HG03039 (cell line): Measurements from ENCODE around the gene FERMT3.
"Not testable (repeated sequence)": the region's sequence is repeated elsewhere in the genome, so short reads cannot be mapped to it uniquely, and the experiment has no call there.

ENCODE experiments used
- ATAC-seq: cut with Tn5 transposase; IDR thresholded peaks from one replicate; pipeline ENCODE4 v1.9.1; 2021; ENCODE audit warnings: mild to moderate bottlenecking, moderate library complexity; ENCODE audit not compliant: unreplicated experiment

FERMT3 gene

DNA sequence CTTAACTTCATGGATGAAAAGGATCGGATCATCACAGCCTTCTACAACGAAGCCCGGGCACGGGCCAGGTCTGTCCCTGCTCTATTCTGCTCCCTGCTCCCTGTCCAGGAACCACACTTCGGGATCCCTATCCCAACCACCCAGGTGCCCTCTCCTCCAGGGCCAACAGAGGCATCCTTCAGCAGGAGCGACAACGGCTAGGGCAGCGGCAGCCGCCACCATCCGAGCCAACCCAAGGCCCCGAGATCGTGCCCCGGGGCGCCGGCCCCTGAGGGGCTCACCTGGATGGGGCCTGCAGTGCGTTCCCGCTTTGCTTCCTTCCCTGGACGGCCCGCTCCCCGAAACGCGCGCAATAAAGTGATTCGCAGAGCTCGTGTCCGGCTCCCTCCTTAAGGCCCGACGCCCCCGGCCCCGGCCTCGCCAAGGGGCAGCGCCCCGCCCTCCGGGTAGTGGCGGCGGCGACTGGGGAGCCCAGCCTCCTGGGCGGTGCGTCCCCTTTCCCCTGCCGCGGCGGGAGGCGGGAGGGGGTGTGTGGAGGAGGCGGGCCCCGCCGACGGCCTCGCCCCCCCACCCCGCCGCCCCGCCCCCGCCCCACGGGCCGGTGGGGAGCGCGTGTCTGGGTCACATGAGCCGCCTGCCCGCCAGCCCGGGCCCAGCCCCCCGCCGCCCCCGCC is 27.5 kb downstream of the FERMT3 start, which contains the start of gene VEGFB:
Gene VEGFB (plus strand): TSS at position 672 of the 674 bp plus-strand sequence. CDS start 250 bp downstream, outside the sequence.
- peak; percentile 31 for ATAC-seq

DNA sequence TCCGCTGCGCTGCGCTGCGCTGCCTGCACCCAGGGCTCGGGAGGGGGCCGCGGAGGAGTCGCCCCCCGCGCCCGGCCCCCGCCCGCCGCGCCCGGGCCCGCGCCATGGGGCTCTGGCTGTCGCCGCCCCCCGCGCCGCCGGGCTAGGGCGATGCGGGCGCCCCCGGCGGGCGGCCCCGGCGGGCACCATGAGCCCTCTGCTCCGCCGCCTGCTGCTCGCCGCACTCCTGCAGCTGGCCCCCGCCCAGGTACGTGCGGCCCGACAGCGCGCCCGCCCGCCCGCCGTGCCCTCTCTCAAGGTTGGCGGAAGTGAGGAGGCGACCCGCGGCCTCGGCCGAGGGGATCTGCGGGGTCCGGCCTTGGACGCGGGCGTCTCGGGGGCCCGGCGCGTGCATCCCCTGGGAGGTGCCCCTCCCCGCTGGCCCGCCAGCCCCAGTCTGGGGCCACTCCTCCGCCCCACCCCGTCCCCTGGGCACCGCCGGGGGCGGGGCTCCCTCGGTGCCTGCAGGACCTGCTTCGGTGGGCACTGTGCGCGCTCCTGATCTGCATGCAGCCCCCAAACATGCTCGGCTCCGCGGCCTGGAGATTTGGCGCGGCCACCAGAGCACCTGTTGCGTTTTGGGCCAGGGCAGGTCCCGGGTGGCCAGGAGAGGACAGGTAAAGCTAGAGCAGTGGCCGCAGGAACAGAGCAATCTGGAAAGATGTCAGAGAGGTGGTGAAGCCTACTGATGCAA is 28.3 kb downstream of the FERMT3 start:
- ATAC-seq, result peak; percentile 30

DNA sequence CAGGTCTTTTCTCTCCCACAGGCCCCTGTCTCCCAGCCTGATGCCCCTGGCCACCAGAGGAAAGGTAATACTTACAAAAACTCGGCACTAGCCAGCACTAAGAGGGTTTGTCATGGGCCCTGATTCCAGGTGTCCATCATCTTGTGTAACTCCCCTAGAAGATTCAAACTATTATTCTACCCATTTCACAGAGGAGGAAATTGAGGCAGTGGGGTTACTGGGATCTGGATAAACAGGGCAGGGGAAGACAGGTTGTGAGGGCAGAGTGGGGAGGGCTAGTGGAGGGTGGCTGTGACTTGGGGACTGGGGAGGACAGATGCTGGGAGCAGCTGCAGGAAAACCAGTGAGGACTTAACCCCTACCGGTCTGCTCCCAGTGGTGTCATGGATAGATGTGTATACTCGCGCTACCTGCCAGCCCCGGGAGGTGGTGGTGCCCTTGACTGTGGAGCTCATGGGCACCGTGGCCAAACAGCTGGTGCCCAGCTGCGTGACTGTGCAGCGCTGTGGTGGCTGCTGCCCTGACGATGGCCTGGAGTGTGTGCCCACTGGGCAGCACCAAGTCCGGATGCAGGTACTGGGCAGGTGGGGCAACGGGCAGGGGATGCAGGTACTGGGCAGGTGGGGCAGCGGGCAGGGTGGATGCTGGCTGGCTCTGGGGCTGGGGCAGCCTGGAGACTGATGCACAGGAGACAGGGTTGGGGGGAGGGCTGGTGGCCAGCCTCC is 29.1 kb downstream of the FERMT3 start:
- ATAC-seq, result no peak

DNA sequence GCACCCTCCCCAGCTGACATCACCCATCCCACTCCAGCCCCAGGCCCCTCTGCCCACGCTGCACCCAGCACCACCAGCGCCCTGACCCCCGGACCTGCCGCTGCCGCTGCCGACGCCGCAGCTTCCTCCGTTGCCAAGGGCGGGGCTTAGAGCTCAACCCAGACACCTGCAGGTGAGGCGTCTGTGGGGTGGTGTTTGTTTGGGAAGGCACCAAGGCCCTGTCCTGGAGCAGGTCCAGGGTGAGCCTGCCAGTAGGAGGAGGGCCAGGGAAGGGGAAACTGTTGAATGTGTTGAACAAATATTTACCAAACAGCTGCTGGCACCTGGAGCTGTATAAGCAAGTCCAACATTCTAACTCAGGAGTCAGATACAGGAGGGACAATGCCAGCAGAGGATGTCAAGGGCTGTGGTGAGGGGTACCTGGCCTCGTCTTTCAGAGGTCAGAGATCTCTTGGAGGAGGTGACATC is 31.0 kb downstream of the FERMT3 start:
- ATAC-seq, result no peak

DNA sequence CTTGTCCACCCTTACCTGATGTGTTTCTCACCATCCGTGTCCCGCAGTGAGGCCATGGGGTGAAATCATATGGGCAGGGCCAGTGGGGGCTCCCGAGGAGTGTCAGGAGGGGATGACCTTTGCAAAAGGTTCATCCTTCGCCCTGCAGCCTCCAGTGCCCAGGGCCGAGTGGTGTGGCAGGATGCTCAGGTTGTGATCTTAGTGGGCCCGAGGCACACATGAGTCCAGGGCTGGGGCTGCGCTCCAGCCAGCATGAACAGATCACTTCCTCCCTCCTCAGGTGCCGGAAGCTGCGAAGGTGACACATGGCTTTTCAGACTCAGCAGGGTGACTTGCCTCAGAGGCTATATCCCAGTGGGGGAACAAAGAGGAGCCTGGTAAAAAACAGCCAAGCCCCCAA is 31.6 kb downstream of the FERMT3 start:
- no peak for ATAC-seq

DNA sequence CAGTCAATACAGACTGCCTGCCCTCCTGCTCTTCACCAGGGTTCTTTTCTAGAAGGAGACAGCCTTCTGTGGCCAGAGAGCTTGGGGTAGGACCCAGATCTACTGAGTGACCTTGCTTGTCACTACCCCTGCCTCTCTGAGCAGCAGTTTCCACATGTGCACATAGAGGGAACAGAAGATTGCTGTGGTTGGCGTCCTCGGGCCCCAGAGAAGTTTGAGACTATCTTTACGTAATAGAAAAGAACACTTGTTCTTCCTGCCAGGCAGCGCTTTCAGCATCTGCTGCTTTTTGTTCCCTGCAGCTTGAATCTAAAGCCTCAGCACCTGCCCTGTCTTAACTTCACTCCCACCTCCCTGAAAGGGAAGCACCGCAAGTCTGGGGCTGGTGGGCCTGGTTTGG is 32.5 kb downstream of the FERMT3 start:
- no peak for ATAC-seq

DNA sequence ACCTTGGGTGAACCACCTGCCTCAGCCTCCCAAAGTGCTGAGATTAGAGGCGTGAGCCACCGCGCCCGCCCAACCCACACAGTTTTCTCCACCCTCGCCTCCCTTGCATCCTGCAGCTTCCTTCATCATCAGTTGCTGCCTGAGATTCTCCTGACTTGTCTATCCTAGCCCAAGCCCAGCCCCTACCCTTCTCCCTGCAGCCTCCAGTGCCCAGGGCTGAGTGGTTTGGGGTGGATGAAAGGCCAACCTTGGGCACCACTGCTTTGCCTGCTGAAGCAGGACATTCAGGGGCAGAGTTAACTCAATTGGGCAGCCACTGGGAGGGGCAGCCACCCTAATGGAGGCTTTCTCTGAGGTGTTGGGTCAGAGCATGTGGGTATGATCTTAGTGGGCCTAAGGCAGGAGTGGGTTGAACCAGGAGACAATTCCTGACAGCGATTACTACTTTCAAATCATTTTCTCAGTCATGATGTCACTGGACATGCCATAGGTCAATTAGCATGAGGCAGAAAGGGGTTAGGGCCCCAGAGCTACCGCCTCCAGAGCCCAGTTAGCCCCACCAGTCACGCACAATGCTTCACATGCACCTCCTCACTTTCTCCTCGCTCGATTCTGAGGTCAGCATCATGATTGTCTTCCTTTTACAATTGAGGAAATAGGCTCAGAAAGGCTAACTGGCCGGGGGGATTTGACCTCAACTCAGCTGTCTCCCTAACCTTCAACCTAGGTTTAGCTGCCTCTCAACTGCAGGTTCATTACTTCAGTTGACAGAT is 33.3 kb downstream of the FERMT3 start:
- no peak for ATAC-seq

DNA sequence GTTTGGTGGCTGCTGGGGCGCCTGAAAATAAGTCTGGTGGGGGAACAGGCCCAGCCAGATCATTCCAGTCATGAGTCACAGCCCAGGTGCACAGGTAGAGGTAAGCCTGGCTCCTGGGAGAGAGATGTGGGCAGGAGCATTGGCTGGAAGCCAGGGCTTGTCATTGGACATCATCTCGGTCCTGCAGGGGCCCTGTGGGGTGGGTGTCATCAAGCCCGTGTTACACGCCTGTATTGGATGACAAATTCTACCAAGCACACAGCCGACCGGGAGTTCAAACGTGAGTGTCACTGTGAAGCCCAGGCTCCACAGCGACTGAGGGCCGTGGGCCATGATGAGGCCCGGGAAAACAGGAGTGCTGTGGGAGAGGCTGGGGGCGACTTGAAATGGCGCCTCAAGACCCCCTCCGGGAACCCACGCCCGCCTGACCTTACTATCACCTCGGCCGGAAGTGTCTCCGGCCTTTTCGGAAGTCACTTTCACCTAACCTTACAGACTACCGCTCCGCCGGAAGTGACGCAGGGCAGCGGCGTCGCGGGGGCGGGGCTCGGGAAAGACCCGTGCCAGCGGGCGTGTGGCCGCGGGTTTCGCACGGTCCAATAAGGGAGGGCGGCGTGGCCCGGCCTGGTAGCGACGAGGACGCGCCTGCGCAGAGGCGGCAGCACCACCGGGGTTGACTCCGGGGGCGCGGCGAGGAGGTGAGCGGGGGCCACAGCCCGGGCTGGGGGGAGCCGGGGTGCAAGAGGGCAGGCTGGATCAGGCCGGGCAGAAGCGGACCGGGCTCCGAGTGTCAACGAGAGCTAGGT is 34.1 kb downstream of the FERMT3 start, which contains the start of gene FKBP2:
Gene FKBP2 (plus strand): TSS at position 661 of the 806 bp plus-strand sequence. CDS start 1,293 bp downstream, outside the sequence.
- peak; percentile 42 for ATAC-seq

DNA sequence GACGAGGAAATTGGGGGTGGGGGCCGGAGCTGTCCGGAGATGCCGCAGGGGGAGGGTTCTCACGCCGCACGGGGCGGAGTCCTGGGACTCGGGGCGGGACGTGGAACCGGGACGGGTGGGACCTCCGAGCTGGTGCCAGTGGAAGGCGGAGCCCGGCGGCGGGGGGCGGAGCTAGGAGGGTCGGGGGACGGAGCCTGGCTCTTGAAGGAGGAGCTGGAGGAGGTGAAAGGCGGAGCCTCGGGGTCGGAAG is 34.6 kb downstream of the FERMT3 start:
- ATAC-seq, result peak; percentile 66

DNA sequence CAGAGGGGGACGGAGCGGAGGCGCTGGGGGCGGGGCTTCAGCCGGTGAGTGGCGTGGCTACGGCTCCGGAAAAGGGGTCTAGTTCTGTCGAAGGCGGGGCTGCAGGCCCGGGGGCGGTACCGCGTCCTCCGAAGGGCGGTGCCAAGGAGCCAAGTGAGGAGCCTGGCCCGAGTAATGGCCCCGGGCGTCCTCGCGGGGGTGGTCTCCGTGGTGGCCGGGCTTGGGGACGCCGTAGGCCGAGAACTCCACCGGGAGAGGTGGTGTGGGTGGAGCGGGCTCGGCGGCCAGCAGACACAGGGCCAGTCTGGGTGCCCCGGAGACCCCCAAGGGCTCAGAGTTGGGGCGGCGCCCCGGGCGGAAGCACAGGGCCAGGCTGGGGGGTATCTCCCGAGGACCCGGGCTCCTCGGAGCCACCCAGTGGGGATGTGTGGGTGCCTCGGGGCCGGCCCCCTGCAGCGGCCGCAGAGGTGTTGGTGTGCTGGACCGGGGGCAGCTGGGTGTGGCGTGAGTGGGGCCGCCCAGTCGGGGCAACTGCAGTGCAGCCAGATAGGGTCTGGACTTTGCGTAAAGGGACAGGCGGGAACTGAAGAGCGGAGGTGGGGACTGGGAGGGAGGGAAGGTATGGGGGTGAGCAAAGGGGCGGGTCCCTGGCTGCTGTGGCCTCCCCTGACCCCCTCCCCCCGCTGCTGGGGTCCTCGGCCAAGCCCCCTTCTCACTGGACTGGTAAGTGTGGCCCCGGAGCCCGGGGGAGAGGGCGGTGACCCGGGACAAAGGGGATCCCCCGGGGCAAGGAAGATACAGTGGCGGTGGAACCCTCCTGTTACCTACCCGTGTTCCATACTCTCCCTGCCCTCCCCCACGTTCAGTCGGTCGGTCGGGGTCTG is 35.2 kb downstream of the FERMT3 start:
- ATAC-seq, result peak; percentile 6

DNA sequence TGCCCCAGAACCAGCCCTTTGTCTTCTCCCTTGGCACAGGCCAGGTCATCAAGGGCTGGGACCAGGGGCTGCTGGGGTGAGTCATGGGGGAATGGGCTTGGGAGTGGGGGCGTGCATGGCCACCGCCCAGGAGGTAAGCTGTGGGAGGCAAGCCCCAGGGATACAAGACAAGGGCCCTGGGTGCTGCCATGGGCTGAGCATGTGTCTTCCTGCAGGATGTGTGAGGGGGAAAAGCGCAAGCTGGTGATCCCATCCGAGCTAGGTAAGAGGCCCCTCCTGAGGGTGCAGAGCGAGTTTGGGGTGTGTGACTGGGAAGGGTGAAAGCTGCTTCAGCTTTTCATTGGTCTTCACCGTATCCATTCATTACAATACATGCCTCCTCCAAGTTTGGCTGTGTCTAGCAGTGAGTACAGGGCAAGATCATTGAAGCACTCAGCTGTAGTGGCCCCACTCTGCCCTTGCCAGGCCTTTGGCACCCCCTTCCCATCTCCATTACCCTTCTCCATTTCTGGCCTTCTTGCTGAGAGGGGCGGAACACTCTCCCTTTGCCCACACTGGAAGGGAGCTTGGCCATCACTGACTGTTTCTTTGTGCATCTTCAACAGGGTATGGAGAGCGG is 36.8 kb downstream of the FERMT3 start:
- no peak for ATAC-seq

DNA sequence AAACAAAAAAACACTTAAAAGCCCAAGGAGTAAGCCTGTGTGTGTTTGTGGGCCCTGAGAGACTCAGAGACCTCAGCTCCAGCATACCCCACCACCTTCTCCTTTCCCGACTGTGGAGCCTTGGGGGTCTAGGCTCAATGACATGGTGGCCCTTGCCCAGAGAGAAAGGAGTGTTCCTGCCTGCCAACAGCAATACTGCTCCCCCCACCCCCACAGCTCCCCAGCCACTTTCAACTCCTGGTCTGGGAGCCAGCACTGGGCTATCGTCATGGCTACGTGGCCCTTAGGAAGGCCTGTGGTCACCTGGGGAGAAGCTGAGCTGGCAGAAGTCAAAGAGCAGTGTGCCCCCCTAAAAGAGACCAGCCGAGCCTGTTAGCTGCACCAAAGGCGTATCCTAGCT is 37.6 kb downstream of the FERMT3 start:
- no peak for ATAC-seq

DNA sequence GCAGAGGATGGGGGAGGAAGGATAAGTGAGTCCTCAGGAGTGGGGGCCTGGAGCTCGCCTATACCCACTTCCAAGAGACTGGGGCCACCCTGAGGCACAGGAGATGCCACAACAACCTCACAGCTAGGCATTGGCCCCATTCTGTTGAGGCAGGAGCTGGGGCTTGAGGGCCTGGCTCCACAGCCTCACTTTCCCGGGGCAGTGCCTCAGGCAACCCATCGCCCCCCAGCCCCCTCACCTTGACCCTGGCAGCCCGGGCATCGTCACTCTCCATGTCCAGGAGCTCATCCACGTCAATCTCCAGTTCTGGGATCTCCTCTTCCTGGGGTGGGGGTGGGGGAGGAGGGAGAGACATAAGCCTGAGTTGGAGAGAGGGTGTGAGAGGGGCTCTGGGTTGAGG is 38.4 kb downstream of the FERMT3 start:
- no peak for ATAC-seq

DNA sequence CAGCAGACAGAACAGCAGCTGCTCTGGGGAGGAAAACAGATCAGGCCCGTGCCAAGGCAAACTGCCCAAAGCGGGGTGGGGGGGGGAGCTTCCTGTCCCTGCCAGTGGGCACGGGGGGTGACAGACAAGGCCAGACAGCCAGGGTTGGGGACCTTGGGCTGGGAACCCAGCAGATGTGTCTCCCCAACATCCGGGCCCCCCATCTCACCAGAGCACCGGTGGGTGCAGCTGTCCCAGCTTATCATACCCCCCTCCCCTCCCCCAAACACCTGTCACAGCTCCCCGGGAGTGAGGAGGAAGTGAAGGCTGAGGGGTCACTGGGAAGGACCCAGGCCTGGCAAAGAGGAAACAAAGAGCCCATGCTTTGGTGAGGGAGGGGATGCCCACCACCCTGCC is 38.9 kb downstream of the FERMT3 start:
- ATAC-seq, result no peak

DNA sequence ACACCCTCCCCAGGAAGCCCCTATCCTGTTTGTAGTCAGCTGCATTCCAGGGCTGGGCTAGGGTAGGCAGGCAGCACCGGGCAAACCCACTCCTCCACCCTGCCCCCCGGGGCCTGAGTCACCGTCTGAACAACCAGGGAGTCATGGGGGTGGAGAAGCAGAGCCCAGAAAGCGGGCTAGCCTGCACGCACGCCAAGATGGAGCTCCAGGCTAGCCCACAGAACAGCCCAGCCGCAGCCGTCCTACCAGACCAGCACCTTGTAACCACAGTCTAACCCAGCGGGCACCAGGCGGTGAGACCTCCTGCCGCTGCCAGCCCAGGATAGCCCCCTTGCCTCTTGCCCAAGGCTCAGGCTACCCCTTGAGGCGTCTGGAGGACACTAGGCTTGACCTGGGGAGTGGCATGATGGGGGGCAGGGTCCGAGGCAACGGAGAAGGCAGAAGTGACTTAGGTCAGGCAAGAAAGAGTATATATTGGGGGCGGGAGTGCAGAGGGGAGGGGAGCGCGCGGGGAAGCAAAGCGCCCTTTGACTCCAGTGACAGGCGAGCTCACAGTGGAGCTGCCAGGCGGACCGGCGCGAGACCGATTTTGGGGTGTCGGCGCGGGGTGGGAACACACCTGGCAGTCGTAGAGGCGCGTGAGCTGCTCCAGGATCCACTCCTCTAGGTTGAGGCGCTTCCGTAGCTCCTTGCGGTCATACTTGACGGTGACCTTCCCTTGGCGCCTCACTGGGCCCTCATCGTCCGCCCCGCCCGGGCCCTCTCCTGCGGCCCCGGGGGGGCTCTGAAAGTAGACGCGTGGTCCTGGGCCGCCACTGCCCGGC is 39.5 kb downstream of the FERMT3 start:
- ATAC-seq, result no peak

DNA sequence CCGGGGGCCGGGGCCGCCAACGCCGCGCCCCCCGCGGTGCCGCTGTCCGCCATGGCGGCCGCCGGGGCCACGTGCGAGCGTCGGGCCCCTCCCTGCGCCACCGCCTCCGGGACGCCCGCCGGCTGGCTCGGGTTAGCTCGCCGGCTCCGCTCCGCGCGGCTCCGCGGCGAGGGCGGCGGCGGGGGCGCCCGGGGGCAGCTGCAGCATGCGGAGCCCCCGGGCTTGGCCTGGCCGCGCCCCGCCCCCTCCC is 40.0 kb downstream of the FERMT3 start:
- not testable (repeated sequence) for ATAC-seq

DNA sequence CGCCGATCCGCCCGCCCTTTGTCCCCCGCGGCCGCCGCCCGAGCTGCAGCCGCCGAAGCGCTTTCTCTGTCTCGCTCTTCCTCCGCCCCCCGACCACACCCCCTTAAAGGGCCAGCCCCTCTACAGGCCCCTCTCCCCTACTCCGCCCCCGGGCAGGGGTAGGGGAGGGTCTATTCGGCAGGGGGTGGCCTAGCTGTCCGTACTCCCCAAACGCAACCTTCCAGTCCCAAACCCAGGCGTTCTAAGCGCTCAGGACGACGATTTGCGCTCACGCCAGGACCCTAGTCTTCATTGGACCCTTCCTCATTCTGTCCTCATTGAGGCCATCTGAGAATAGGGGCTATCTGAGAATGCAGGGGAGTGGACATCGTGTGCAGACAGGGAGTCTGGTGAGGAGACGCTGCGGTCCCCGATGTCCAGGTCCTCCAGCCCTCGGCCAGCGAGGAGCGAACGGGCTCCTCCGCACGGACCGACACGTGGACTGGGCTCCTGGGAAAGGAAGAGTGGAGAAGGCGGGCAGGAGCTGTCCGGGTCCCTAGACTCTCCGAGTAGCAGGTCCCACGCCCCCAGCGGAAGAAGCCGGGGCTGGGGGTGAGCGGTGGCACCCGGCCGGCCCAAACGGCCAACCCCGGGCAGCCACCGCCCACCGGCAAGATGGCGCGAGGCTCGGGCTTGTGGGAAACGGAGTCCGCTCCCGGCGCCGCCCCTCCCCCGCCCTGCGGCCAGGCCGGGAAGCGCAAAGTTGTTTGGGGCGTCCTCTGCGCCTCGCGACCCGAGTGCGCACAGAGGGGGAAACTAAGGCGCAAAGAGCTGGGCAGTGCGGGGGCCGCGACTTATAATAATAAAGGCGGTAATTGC is 40.6 kb downstream of the FERMT3 start, which contains the start of gene PPP1R14B:
Gene PPP1R14B (minus strand): TSS at position 73 of the 858 bp plus-strand sequence. CDS start 270 bp downstream, outside the sequence.
- ATAC-seq, result no peak
